Measurements from ENCODE around the gene TBRG4.

TBRG4 gene

DNA sequence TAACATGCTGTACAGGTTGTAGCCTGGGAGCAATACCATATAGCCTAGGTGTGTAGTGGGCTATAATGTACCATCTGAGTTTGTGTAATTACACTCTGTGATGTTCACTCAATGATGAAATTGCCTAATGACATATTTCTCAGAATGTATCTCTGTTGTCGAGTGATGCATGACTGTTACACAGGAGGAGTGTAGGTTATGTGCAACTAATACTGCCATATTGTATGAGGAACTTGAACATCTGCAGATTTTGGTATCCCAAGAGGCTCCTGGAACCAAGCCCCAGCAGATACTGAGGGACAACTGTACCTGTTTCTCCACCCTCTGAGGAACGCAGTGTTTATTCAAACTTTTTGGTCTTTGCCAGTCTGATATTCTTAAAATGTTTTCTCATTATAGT, 61.3 kb downstream of the TBRG4 start:
- no peak for DNase-seq
